Keratinocyte (primary cell): Measurements from ENCODE around the gene SSTR3. TPM values are rescaled to one million over a fixed set of nuclear protein-coding genes. Genes with fewer than 3 reads are reported as not detected.
A peak's percentile ranks its signal among the peaks of the same experiment; 100 is the strongest.
"Not testable (repeated sequence)": the region's sequence is repeated elsewhere in the genome, so short reads cannot be mapped to it uniquely, and the experiment has no call there.

Source experiments
- DNase-seq: peaks from one replicate; pipeline ENCODE4 v3.0.0-alpha.2; 2011; ENCODE audit warnings: low read depth, missing footprints, low spot score
- FAIRE-seq: peaks from 2 replicates; lab custom pipeline; 2011; peaks lifted over from hg19 to GRCh38; lab: Jason Lieb, UNC
- H2AFZ ChIP-seq: 2 replicates; pipeline ENCODE4 v1.6.0; 2012; ENCODE audit warnings: low read length, control low read depth, inconsistent platforms; ENCODE audit not compliant: control insufficient read depth
- H3K27ac ChIP-seq: 2 replicates; pipeline ENCODE4 v1.5.1; 2011; ENCODE audit warnings: low read length; ENCODE audit not compliant: control insufficient read depth, insufficient read depth
- H3K27me3 ChIP-seq: 3 replicates; pipeline ENCODE4 v1.6.0; 2011; ENCODE audit warnings: low read length; ENCODE audit not compliant: control insufficient read depth, insufficient read depth; ENCODE audit errors: extremely low read depth
- H3K36me3 ChIP-seq, 2 experiments: 2 replicates in 1 of 2; 3 replicates in 1 of 2; pipeline ENCODE4 v1.5.1; 2011; ENCODE audit warnings: low read length in 2 of 2, mild to moderate bottlenecking in 1 of 2; ENCODE audit not compliant: control insufficient read depth in 2 of 2, insufficient read depth in 2 of 2; ENCODE audit errors: extremely low read depth in 1 of 2
- H3K4me1 ChIP-seq: 3 replicates; pipeline ENCODE4 v1.5.1; 2011; ENCODE audit warnings: low read length; ENCODE audit not compliant: control insufficient read depth, insufficient read depth; ENCODE audit errors: extremely low read depth
- H3K4me2 ChIP-seq: 3 replicates; pipeline ENCODE4 v1.6.0; 2011; ENCODE audit warnings: low read depth, low read length; ENCODE audit not compliant: control insufficient read depth, insufficient read depth; ENCODE audit errors: extremely low read depth
- H3K4me3 ChIP-seq, 3 experiments: fragments of 200-600 bp in 1 of 3; sonication (generic) in 1 of 3; 2 replicates in 2 of 3; 3 replicates in 1 of 3; pipeline ENCODE4 v1.5.1; 2011 to 2016; ENCODE audit warnings: low read length in 3 of 3, mild to moderate bottlenecking in 3 of 3, control low read depth in 2 of 3, inconsistent platforms in 1 of 3, low read depth in 1 of 3, mixed read lengths in 1 of 3, mixed run types in 1 of 3, moderate library complexity in 1 of 3; ENCODE audit not compliant: control insufficient read depth in 2 of 3, insufficient read depth in 2 of 3; ENCODE audit errors: extremely low read depth in 1 of 3
- H3K79me2 ChIP-seq: 2 replicates; pipeline ENCODE4 v1.6.0; 2012; ENCODE audit warnings: low read length; ENCODE audit not compliant: control insufficient read depth, insufficient read depth
- H3K9ac ChIP-seq: 3 replicates; pipeline ENCODE4 v1.6.0; 2011; ENCODE audit warnings: low read length; ENCODE audit not compliant: control insufficient read depth, insufficient read depth; ENCODE audit errors: extremely low read depth
- H3K9me1 ChIP-seq: 3 replicates; pipeline ENCODE4 v1.6.0; 2011; ENCODE audit warnings: low read length; ENCODE audit not compliant: control insufficient read depth, insufficient read depth; ENCODE audit errors: extremely low read depth
- H3K9me3 ChIP-seq: 2 replicates; pipeline ENCODE4 v1.5.1; 2012; ENCODE audit warnings: low read depth, low read length; ENCODE audit not compliant: control insufficient read depth
- H4K20me1 ChIP-seq: 3 replicates; pipeline ENCODE4 v1.6.0; 2011; ENCODE audit warnings: low read length; ENCODE audit not compliant: control insufficient read depth, insufficient read depth; ENCODE audit errors: extremely low read depth
- EZH2 ChIP-seq: IDR thresholded peaks from one replicate; pipeline ENCODE4 v1.6.1; 2012; ENCODE audit warnings: inconsistent platforms, mild to moderate bottlenecking, low read length, moderate library complexity
- dilution Hi-C: fragments of 300-500 bp; cut with MboI; formaldehyde crosslinking; loops from one replicate; pipeline ENCODE4 v1.7.0; 2020; ENCODE audit warnings: low sequenced_read_pairs; ENCODE audit not compliant: extremely low pct_ligation_motif_present
- polyA plus RNA-seq, 5 experiments: library from polyadenylated mRNA; depleted of rRNA in 3 of 5; stranded (reverse) in 3 of 5; stranded (forward) in 1 of 5; unstranded in 1 of 5; fragments of >200 nt; gene quantifications; 1 replicate in 1 of 5; 2 replicates in 3 of 5; 3 replicates in 1 of 5; pipeline versions ENCODE4 v1.2.1 to v1.2.3, GENCODE V29; 2011 to 2012; ENCODE audit warnings: missing spikeins in 2 of 5, low read depth in 1 of 5, low replicate concordance in 1 of 5
- TF ChIP-seq, protein P1 (sequence below), 3 experiments: IDR thresholded peaks in 1 of 3; conservative IDR thresholded peaks in 1 of 3; optimal IDR thresholded peaks in 1 of 3; 2 replicates in 2 of 3; 3 replicates in 1 of 3; pipeline versions ENCODE3 to v1.5.1; 2011; ENCODE audit warnings: low read length in 3 of 3, mild to moderate bottlenecking in 3 of 3, moderate library complexity in 2 of 3, control low read depth in 1 of 3, inconsistent platforms in 1 of 3; ENCODE audit not compliant: insufficient read depth in 2 of 3; ENCODE audit errors: extremely low read depth in 1 of 3

Gene SSTR3
- polyA plus RNA-seq, 1 donor (not counting 4 experiments of a cell fraction or from before 2014, with no cell fraction given) = not detected

GRCh38 chr22:37253126-37253660 is 40.9 kb upstream of the SSTR3 start:
- DNase-seq = no peak

DNA sequence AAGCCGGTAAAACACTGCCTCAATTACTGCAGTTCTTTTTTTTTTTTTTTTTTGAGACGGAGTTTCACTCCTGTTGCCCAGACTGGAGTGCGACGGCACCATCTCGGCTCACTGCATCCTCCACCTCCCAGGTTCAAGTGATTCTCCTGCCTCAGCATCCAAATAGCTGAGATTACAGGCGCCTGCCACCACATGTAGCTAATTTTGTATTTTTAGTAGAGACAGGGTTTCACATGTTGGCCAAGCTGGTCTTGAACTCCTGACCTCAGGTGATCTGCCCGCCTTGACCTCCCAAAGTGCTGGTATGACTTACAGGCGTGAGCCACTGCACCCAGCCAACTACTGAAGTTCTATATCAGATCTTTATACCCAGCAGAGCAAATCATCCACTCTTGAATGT is 39.6 kb upstream of the SSTR3 start:
- H3K9me3 ChIP-seq, DNase-seq, H3K4me3 ChIP-seq, H2AFZ ChIP-seq, H3K79me2 ChIP-seq, FAIRE-seq, H3K27me3 ChIP-seq, H3K9ac ChIP-seq, H3K27ac ChIP-seq, H3K4me2 ChIP-seq, H3K36me3 ChIP-seq, dilution Hi-C loops, H4K20me1 ChIP-seq, H3K9me1 ChIP-seq: not testable (repeated sequence)
- H3K4me1 ChIP-seq = peaks cover 43% of the 10 kb centered on the region

More at GRCh38 chr22:37253126-37253660, 40.9 kb upstream of the SSTR3 start:
- no peaks in the 10 kb centered on the region for H3K27me3 ChIP-seq
- dilution Hi-C loops = no loop called here
- H3K9ac ChIP-seq = no peak overlapping the region
- H3K27ac ChIP-seq = peak overlapping the region; percentile 97
- H3K4me2 ChIP-seq = no peak overlapping the region
- FAIRE-seq = peak; percentile 56
- no peaks in the 10 kb centered on the region for H3K36me3 ChIP-seq
- H3K9me3 ChIP-seq = no peaks in the 10 kb centered on the region
- H2AFZ ChIP-seq = no peak overlapping the region
- TF ChIP-seq, protein P1, sequence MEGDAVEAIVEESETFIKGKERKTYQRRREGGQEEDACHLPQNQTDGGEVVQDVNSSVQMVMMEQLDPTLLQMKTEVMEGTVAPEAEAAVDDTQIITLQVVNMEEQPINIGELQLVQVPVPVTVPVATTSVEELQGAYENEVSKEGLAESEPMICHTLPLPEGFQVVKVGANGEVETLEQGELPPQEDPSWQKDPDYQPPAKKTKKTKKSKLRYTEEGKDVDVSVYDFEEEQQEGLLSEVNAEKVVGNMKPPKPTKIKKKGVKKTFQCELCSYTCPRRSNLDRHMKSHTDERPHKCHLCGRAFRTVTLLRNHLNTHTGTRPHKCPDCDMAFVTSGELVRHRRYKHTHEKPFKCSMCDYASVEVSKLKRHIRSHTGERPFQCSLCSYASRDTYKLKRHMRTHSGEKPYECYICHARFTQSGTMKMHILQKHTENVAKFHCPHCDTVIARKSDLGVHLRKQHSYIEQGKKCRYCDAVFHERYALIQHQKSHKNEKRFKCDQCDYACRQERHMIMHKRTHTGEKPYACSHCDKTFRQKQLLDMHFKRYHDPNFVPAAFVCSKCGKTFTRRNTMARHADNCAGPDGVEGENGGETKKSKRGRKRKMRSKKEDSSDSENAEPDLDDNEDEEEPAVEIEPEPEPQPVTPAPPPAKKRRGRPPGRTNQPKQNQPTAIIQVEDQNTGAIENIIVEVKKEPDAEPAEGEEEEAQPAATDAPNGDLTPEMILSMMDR (optimal IDR thresholded peaks at IDR 0.05 in 1 of 3, IDR thresholded peaks at IDR 0.05 in 1 of 3, conservative IDR thresholded peaks at IDR 0.05 in 1 of 3; ENCODE audit: extremely low read depth in 1 of 3, insufficient read depth in 2 of 3, low read length in 3 of 3) = no peak
- no peak for TF ChIP-seq EZH2
- no peaks in the 10 kb centered on the region for H4K20me1 ChIP-seq
- peaks cover 48% of the 10 kb centered on the region for H3K4me1 ChIP-seq
- H3K79me2 ChIP-seq = no peaks in the 10 kb centered on the region
- no peak overlapping the region for H3K4me3 ChIP-seq
- H3K9me1 ChIP-seq = peaks cover 2% of the 10 kb centered on the region

GRCh38 chr22:37249986-37250385 is 37.7 kb upstream of the SSTR3 start:
- H3K79me2 ChIP-seq = no peaks in the 10 kb centered on the region

More at GRCh38 chr22:37249986-37250385, 37.7 kb upstream of the SSTR3 start:
- Histone ChIP-seq H3K4me1 (peaks cover 27% of the 10 kb centered on the region), H3K4me2 (no peak overlapping the region), H3K9me3 (no peaks in the 10 kb centered on the region), H2AFZ (no peak overlapping the region), H3K9me1 (peaks cover 2% of the 10 kb centered on the region), H4K20me1 (no peaks in the 10 kb centered on the region), H3K9ac (no peak overlapping the region), H3K27ac (no peak overlapping the region), H3K27me3 (no peaks in the 10 kb centered on the region), H3K36me3 (no peaks in the 10 kb centered on the region), H3K4me3 (no peak overlapping the region)
- DNase-seq (no peak), FAIRE-seq (no peak)
- TF ChIP-seq, protein P1 (optimal IDR thresholded peaks at IDR 0.05 in 1 of 3, IDR thresholded peaks at IDR 0.05 in 1 of 3, conservative IDR thresholded peaks at IDR 0.05 in 1 of 3; ENCODE audit: extremely low read depth in 1 of 3, insufficient read depth in 2 of 3, low read length in 3 of 3) = no peak
- TF ChIP-seq EZH2 = no peak
- dilution Hi-C loops = no loop called here
